NCI-H2196 treated with DMSO at 0.1 percent for 48 hours (cell line): ENCODE data around the gene PCK1.
A peak's percentile ranks its signal among the peaks of the same experiment; 100 is the strongest.
"Not testable (repeated sequence)": the region's sequence is repeated elsewhere in the genome, so short reads cannot be mapped to it uniquely, and the experiment has no call there.

Experiments used
- DNase-seq: peaks from one replicate; lab custom pipeline; 2025; ENCODE audit not compliant: unreplicated experiment; lab: John Stamatoyannopoulos, UW

PCK1 gene

GRCh38 chr20:57560554-57561355 is at the start of gene PCK1:
Gene PCK1, plus strand, starts transcription at chr20:57561110. Its CDS starts 302 bp downstream, at chr20:57561412.
- peak; percentile 4 for DNase-seq

GRCh38 chr20:57511709-57512108 is 49.2 kb upstream of the PCK1 start:
- not testable (repeated sequence) for DNase-seq

- DNase-seq = no peak
Measured at GRCh38 chr20:57512432-57512831, 48.5 kb upstream of the PCK1 start.

- no peak for DNase-seq
Measured at GRCh38 chr20:57513199-57513598, 47.7 kb upstream of the PCK1 start.

GRCh38 chr20:57514273-57514751 is 46.6 kb upstream of the PCK1 start:
- peak; percentile 40 for DNase-seq

GRCh38 chr20:57517904-57518303 is 43.0 kb upstream of the PCK1 start:
- no peak for DNase-seq

GRCh38 chr20:57522380-57523140 is 38.4 kb upstream of the PCK1 start:
- no peak for DNase-seq

GRCh38 chr20:57523782-57524181 is 37.1 kb upstream of the PCK1 start:
- no peak for DNase-seq

- no peak for DNase-seq
Measured at GRCh38 chr20:57524511-57525176, 36.3 kb upstream of the PCK1 start, which contains the start of gene CTCFL. Gene CTCFL, minus strand, starts transcription at chr20:57525140. Its CDS starts 935 bp downstream, at chr20:57524205.

GRCh38 chr20:57525328-57526086 is 35.4 kb upstream of the PCK1 start:
- no peak for DNase-seq

GRCh38 chr20:57526087-57526884 is 34.6 kb upstream of the PCK1 start:
- no peak for DNase-seq

GRCh38 chr20:57526885-57527460 is 33.9 kb upstream of the PCK1 start:
- DNase-seq = no peak

- DNase-seq = no peak
Measured at GRCh38 chr20:57527728-57528127, 33.2 kb upstream of the PCK1 start.

- no peak for DNase-seq
Measured at GRCh38 chr20:57528148-57528547, 32.8 kb upstream of the PCK1 start.

GRCh38 chr20:57529160-57529585 is 31.7 kb upstream of the PCK1 start:
- DNase-seq = no peak

GRCh38 chr20:57529810-57530209 is 31.1 kb upstream of the PCK1 start:
- no peak for DNase-seq

- no peak for DNase-seq
Measured at GRCh38 chr20:57530327-57530981, 30.5 kb upstream of the PCK1 start.

- no peak for DNase-seq
Measured at GRCh38 chr20:57532104-57532503, 28.8 kb upstream of the PCK1 start.

- DNase-seq = no peak
Measured at GRCh38 chr20:57535297-57535696, 25.6 kb upstream of the PCK1 start.
